NCI-H128 (cell line): ENCODE results near the gene LTK.

Source experiments
- DNase-seq: peaks from one replicate; lab custom pipeline; 2025; ENCODE audit not compliant: unreplicated experiment; lab: John Stamatoyannopoulos, UW

The LTK gene

GRCh38 chr15:41535544-41535943, 21.9 kb upstream of the LTK start:
- DNase-seq, result no peak

DNA sequence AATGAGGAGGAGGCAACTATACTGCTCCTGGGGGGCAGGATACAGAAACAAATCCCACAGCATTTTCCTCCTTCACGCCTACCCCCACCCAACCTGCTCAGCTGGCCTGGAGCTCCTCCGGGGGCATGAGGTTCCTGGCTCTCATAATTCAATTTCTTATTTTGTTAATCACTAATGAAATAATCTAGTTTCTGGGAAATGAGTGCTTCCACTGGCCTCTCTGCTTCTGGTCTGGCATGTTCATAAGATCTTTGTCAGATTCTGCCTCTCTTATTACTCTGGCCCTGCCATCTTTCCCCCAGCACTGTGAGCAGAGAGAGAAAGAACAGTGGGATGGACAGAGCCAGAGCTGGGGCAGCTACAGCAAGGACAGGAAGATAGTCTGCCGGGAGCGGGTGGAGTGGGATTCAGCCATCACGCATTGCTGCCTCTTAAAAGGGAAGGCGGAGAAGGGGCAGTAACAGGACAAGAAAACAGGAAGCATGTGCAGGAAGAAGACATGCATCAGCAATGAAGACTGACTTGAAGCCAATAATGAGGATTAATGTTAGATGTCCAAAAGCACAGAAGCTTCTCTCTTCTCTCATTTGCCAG, 16.8 kb upstream of the LTK start:
- no peak for DNase-seq

- no peak for DNase-seq
Observed at GRCh38 chr15:41523097-41523496, 9.5 kb upstream of the LTK start.

GRCh38 chr15:41521614-41522013, 8.0 kb upstream of the LTK start:
- no peak for DNase-seq

DNA sequence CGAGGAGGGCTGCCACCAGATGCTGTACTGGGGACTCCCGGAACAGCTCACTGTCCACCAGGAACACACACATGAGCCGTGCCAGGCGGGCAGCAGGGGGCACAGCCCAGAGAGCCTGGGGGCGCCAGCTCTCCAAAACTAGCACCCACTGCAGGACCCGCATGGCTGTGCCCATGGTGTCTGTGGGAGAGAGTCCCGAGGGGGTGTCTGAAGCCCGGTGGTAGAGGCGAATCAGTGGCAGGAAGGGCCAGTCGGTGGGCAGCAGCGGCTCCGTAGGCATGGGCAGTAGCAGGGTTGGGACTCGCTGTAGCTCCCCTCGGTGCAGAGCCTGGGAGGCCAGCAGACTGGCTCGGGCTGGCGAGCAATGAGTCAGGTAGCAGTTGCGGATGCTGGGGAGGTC, 7.0 kb upstream of the LTK start:
- DNase-seq, result no peak

- no peak for DNase-seq
Observed at GRCh38 chr15:41517895-41518449, 4.3 kb upstream of the LTK start.

GRCh38 chr15:41512940-41513505, 604 bp downstream of the LTK start:
- no peak for DNase-seq

- no peak for DNase-seq
Observed at GRCh38 chr15:41512512-41512939, 1.1 kb downstream of the LTK start.

- DNase-seq, result no peak
Observed at GRCh38 chr15:41511899-41512369, 1.7 kb downstream of the LTK start.

DNA sequence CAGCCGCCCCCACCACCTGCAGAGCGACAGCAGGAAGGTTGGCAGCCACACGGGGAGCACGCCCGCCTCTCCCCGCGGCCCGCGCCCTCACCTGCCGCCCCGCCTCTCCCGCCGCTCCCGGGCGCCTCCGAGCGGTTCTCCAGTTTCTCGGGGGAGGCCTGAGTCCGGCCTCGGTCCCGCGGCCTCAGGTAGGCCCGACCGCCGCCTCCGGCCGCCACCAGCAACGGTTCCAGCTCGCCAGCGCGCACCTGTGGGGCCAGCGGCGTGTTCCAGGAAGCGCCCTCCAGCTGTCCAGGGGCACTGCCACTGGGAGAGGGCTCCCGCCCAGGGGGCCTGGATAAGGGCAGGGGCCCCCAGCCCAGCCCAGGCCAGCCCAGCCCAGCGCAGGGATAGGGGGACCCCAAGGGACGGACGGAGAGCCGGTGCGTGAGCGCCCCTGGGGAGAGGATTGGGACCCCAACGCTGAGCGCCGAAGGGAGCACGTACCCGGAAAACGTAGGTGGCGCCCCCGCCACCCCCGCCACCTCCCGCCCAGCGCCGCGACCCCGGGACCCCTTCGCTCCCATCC, 2.2 kb downstream of the LTK start:
- DNase-seq, result no peak

GRCh38 chr15:41510728-41511127, 2.9 kb downstream of the LTK start:
- DNase-seq, result no peak

- no peak for DNase-seq
Observed at GRCh38 chr15:41507820-41508290, 5.8 kb downstream of the LTK start.

- DNase-seq, result no peak
Observed at GRCh38 chr15:41506796-41507341, 6.8 kb downstream of the LTK start.

DNA sequence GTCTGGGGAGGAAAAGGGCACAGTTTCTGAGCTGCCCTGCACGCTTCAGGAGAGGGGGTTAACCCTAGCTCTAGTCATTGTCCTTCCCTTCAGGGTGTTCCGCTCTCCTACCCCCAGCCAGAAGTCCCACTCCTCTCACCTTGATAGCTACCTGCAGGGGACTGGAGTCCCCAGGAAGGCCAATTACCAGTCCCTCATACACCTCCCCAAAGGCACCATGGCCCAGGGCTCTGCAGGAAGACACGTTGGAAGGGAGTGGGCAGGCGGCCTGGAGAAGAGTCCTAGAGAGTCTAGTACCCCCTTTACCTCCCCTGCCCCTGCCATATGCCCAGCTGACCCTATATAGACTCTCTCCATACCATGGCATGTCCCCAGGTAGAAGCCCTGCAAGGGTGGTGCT, 7.9 kb downstream of the LTK start:
- no peak for DNase-seq

DNA sequence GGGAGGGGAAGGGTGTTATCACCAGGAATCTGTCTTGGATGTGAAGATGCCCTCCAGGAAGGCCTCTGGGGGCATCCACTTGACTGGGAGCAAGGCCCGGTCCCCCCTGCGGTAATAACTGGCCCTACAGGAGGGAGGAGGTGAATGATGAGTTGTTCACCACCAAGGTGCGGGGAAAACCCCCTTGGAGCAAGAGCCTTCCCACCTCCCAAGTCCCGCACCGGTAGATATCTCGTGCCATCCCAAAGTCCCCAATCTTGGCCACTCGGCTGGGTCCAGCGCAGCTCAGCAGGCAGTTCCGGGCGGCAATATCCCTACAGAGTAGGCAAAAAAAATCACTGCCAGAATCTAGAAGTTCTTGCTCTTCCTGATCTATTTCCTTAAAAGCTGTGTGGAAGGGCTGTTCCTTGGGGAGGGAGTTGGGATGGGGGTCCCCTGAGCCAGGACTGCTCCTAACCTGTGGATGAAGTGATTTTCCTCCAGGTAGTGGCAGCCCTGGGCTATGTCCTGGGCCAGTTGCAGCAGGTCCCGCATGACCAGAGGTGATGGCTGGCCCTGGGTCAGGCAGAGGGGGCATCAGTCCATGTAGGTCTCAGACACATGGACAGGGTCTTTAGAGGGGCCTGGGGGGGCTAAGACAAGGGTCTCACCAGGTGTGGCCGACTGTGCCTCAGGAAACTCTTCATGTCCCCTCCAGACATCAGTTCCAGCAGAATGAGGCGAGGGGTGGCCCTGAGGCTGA, 8.7 kb downstream of the LTK start:
- no peak for DNase-seq

- no peak for DNase-seq
Observed at GRCh38 chr15:41503669-41504010, 10.0 kb downstream of the LTK start.

- DNase-seq, result no peak
Observed at GRCh38 chr15:41502795-41503668, 10.6 kb downstream of the LTK start.

DNA sequence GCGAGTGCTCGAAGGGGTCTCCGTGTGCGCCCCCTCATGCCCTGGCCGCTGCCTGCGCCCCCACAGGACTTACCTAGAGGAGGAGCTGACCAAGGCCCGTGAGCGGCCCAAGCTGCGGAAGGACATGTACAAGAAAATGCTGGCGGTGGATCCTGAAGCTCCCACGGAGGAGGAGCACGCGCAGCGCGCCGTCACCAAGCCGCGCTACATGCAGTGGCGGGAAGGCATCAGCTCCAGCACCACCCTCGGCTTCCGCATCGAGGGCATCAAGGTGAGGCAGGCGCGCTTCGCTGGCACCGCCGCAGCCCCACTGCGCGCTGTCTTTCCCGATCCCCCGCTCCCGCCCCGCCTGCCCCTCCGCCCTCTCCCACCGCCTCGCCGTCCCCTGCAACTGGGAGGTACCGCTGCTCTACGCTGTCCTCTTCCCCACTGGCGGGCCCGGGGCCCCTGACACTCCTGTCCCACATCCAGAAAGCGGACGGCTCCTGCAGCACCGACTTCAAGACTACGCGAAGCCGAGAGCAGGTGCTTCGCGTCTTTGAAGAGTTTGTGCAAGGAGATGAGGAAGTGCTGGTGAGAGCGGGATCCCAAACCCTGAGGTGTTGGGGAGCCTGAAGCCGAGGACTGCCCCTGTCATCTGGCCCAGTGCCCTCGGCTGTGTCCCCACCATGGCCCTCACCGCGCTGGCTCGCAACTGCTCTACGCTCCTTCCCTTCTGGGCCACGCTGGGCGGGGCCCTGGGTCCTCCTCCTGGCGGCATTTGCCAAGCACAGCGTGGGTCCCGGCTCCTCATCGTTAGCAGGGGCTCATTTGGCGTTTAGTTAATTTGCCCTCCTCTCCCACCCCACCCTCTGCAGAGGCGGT, 11.5 kb downstream of the LTK start:
- DNase-seq, result no peak

DNA sequence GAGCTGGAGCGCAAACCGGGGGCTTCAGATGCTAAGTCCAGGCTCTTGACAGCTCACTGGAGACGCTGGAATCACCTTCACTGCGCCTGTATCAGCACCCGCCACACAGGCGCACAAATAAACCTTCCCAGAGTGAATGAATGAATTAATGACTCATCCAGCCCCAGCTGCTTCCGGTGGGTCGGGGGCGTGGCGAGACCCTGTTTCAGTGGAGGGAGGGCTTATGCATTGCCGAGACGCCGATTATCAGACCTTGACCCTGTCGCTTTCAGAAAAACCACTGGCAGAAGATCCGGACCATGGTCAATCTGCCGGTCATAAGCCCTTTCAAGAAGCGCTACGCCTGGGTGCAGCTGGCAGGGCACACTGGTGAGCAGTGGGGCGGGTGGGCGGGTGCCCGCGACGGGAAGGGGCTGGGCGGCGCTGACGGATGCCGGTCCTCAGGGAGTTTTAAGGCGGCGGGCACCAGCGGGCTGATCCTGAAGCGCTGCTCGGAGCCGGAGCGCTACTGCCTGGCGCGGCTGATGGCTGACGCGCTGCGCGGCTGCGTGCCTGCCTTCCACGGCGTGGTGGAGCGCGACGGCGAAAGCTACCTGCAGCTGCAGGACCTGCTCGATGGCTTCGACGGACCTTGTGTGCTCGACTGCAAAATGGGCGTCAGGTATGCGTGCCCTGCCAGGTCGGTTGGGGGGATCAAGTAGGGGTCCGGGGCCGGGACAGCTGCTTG, 12.3 kb downstream of the LTK start:
- no peak for DNase-seq
